IPS-15b (cell line): ENCODE results near the gene ZNF701.
A peak's percentile ranks its signal among the peaks of the same experiment; 100 is the strongest.
"Not testable (repeated sequence)": the region's sequence is repeated elsewhere in the genome, so short reads cannot be mapped to it uniquely, and the experiment has no call there.

ENCODE experiments used
- H3K27me3 ChIP-seq: one replicate; pipeline ENCODE4 v1.6.1; 2013; ENCODE audit warnings: low read length; ENCODE audit not compliant: control insufficient read depth, insufficient read depth
- H3K36me3 ChIP-seq: one replicate; pipeline ENCODE4 v1.6.1; 2013; ENCODE audit warnings: low read length; ENCODE audit not compliant: control insufficient read depth, insufficient read depth
- H3K4me1 ChIP-seq: one replicate; pipeline ENCODE4 v1.6.1; 2013; ENCODE audit warnings: mild to moderate bottlenecking, low read length; ENCODE audit not compliant: control insufficient read depth, insufficient read depth
- H3K4me3 ChIP-seq: one replicate; pipeline ENCODE4 v1.5.1; 2013; ENCODE audit warnings: low read depth, low read length
- H3K9ac ChIP-seq: one replicate; pipeline ENCODE4 v1.6.1; 2013; ENCODE audit warnings: low read depth, mild to moderate bottlenecking, low read length
- H3K9me3 ChIP-seq: one replicate; pipeline ENCODE4 v1.6.1; 2013; ENCODE audit warnings: mild to moderate bottlenecking, low read length; ENCODE audit not compliant: control insufficient read depth, insufficient read depth

Gene ZNF701

GRCh38 chr19:52569638-52569999, 468 bp upstream of the ZNF701 start:
- Histone ChIP-seq H3K4me3 (peak overlapping the region; percentile 53), H3K4me1 (peaks cover 11% of the 10 kb centered on the region)
- H3K9ac ChIP-seq, H3K9me3 ChIP-seq, H3K36me3 ChIP-seq, H3K27me3 ChIP-seq: not testable (repeated sequence)

GRCh38 chr19:52584736-52585440, 14.8 kb downstream of the ZNF701 start:
- Histone ChIP-seq H3K4me1 (no peaks in the 10 kb centered on the region), H3K27me3 (no peaks in the 10 kb centered on the region), H3K9ac (no peak overlapping the region), H3K36me3 (peaks cover 21% of the 10 kb centered on the region), H3K4me3 (peak overlapping the region; percentile 22), H3K9me3 (no peaks in the 10 kb centered on the region)

DNA sequence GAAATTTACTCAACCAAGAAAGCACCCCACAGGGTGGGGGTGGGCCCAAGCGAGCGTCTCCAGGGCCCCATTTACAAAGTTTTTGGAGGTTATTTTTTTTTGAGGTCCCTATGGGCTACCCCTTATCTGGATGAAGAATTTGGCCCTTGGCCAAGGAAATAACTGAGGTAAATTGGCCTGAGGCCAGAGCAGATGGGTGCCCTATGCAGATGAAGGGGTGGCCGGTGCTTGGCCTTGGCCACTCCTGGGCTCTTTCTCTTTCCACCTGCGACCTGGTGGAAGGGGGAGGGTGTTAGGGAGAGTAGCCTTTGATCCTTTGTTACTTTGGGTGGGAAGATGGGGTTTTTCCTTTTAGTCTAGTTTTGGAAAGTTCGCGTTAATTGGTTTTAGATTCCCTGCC, 15.5 kb downstream of the ZNF701 start:
- H3K36me3 ChIP-seq: peaks cover 21% of the 10 kb centered on the region
- H3K9me3 ChIP-seq: no peaks in the 10 kb centered on the region
- no peak overlapping the region for H3K9ac ChIP-seq
- H3K4me3 ChIP-seq: no peak overlapping the region
- H3K27me3 ChIP-seq: no peaks in the 10 kb centered on the region
- no peaks in the 10 kb centered on the region for H3K4me1 ChIP-seq

- Histone ChIP-seq H3K4me1 (no peaks in the 10 kb centered on the region), H3K27me3 (no peaks in the 10 kb centered on the region), H3K36me3 (peaks cover 9% of the 10 kb centered on the region), H3K4me3 (no peak overlapping the region), H3K9me3 (no peaks in the 10 kb centered on the region), H3K9ac (no peak overlapping the region)
These were observed 20.6 kb downstream of the ZNF701 start for GRCh38 chr19:52590728-52591127.

- H3K27me3 ChIP-seq: no peaks in the 10 kb centered on the region
- no peaks in the 10 kb centered on the region for H3K4me1 ChIP-seq
- H3K4me3 ChIP-seq: no peak overlapping the region
- H3K36me3 ChIP-seq: peaks cover 16% of the 10 kb centered on the region
- no peaks in the 10 kb centered on the region for H3K9me3 ChIP-seq
- H3K9ac ChIP-seq: no peak overlapping the region
These were observed 22.2 kb downstream of the ZNF701 start for GRCh38 chr19:52592301-52592700.

DNA sequence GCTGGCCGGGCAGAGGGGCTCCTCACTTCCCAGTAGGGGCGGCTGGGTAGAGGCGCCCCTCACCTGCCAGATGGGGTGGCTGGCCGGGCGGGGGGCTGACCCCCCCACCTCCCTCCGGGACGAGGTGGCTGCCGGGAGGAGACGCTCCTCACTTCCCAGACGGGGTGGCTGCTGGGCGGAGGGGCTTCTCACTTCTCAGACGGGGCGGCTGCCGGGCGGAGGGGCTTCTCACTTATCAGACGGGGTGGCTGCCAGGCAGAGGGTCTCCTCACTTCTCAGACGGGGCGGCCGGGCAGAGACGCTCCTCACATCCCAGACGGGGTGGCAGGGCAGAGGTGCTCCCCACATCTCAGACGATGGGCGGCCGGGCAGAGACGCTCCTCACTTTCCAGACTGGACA, 23.4 kb downstream of the ZNF701 start:
- H3K9me3 ChIP-seq, H3K4me1 ChIP-seq, H3K4me3 ChIP-seq, H3K9ac ChIP-seq, H3K27me3 ChIP-seq: not testable (repeated sequence)
- peaks cover 16% of the 10 kb centered on the region for H3K36me3 ChIP-seq

DNA sequence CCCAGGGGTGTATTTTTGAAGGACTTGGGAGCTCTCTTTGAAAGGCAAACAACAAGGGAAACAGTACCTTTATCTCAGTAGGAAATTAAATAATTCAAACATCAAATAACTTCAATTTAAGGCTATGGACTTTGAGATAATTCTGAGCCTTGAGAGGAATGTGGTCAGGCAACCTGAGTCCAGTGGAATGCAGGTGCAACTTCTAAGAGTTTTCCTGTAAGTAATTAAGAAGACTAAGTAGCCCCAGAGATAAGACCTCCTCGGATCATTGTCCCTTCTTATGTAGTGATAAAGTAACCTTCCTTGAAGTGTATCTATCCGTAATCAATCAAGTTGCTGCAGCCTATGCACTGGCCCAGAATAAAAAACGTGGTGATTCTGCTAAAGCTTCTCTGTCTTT, 29.2 kb downstream of the ZNF701 start:
- Histone ChIP-seq H3K36me3 (peaks cover 11% of the 10 kb centered on the region), H3K27me3 (no peaks in the 10 kb centered on the region), H3K4me3 (no peak overlapping the region), H3K4me1 (peaks cover 2% of the 10 kb centered on the region), H3K9ac (no peak overlapping the region), H3K9me3 (no peaks in the 10 kb centered on the region)

DNA sequence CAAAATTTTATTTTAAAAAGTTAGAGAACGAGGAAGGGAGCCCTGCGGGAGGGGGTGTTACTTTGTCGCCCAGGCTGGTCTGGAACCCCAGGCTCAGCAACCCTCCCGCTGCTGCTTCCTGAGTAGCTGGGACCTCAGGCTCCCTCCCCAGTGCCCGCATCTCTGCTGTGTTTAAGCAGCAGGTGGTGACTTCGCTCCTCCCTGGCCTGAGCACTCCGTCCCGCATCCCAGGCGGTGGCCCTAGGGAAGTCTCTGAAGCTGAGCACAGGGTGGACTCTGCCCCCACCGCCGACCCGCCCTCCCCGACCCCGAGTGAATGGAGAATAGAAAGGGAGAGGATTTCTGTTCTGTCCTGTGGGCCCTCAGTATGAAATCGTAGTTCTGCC, 30.5 kb downstream of the ZNF701 start:
- H3K4me3 ChIP-seq: peak overlapping the region; percentile 92
- peak overlapping the region; percentile 60 for H3K9ac ChIP-seq
- H3K36me3 ChIP-seq: peaks cover 8% of the 10 kb centered on the region
- no peaks in the 10 kb centered on the region for H3K27me3 ChIP-seq
- H3K9me3 ChIP-seq: no peaks in the 10 kb centered on the region
- H3K4me1 ChIP-seq: peaks cover 3% of the 10 kb centered on the region

DNA sequence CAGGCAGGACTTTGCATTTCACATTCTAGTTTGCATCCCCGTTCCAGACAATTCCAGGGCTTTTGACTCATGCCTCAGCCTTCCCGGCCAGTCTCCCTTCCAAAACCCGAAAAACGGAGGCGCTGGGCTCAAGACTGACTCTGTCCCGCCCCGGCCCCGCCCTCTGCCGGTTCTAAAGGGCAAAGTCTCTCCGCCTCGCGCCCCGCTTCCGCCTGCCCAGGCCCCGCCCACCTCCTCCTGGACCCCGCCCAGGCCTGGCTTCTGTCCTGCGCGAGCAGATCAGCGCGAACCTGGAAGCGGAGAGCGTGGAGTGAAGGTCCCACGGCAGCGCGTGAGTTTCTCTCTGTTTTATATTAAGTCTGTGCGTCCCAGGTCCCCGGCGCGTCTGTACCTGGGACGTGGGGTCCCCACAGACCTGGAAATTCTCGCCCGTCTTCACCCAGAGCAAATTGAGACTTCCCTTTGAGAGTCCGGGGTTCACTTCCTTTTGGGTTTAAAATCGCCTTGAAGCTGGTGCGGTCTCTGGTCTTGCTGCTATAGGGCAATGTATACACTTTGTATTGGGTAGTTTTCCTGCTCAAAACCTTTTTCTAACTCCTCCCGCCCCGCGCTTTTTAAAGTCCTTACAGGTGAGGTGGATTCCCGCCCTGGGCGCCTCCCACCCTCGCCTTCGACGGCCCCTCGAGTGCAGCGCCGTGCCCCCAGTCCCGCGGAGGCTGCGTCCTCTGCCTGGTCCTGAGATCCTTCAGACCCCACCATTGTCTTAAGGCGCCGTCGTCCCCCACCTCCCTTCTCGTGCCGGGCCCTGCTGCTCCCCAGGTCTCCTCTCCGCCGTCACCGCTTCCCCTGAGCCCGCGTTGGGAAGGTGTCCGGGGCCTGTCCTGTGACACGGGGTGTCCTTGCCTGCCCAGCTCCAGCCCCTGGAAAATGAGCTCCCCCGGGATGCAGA, 31.2 kb downstream of the ZNF701 start:
- H3K27me3 ChIP-seq: no peaks in the 10 kb centered on the region
- peak overlapping the region; percentile 73 for H3K9ac ChIP-seq
- H3K9me3 ChIP-seq: no peaks in the 10 kb centered on the region
- H3K4me1 ChIP-seq: peaks cover 6% of the 10 kb centered on the region
- peaks cover 1% of the 10 kb centered on the region for H3K36me3 ChIP-seq
- peak overlapping the region; percentile 92 for H3K4me3 ChIP-seq

GRCh38 chr19:52601974-52602366, 31.9 kb downstream of the ZNF701 start:
- H3K9ac ChIP-seq, H3K36me3 ChIP-seq, H3K9me3 ChIP-seq, H3K27me3 ChIP-seq: not testable (repeated sequence)
- Histone ChIP-seq H3K4me1 (peaks cover 11% of the 10 kb centered on the region), H3K4me3 (peak overlapping the region; percentile 92)

GRCh38 chr19:52602941-52603340, 32.9 kb downstream of the ZNF701 start:
- Histone ChIP-seq H3K9ac (no peak overlapping the region), H3K4me3 (no peak overlapping the region), H3K36me3 (no peaks in the 10 kb centered on the region), H3K9me3 (no peaks in the 10 kb centered on the region), H3K4me1 (peaks cover 11% of the 10 kb centered on the region), H3K27me3 (no peaks in the 10 kb centered on the region)
